Stimulated activated CD8-positive, alpha-beta memory T cell treated with anti-CD3 and anti-CD28 coated beads, Interleukin-4, amount 100 ng/mL, for 24 hours (primary cell): ENCODE results near the gene PDGFRA.

Source experiments
- DNase-seq: peaks from one replicate; pipeline ENCODE4 v3.0.0-alpha.2; 2020; ENCODE audit warnings: low read depth

PDGFRA gene

DNA sequence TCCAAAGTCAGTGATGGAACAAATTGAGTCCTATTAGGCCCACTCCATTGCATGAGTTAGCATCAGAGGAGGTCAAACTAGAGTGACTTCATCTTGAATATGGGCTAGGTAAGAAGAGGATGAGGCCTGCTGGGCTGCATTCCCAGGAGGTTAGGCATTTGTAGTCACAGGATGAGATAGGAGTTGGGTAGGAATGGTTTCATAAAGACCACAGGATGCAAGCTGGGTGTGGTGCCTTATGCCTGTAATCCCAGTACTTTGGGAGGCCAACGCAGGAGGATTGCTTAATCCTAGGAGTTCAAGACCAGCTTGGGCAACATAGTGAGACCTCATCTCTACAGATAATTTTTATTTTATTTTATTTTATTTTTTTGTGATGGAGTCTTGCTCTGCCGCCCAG is 26.8 kb downstream of the PDGFRA start:
- DNase-seq, result no peak

DNA sequence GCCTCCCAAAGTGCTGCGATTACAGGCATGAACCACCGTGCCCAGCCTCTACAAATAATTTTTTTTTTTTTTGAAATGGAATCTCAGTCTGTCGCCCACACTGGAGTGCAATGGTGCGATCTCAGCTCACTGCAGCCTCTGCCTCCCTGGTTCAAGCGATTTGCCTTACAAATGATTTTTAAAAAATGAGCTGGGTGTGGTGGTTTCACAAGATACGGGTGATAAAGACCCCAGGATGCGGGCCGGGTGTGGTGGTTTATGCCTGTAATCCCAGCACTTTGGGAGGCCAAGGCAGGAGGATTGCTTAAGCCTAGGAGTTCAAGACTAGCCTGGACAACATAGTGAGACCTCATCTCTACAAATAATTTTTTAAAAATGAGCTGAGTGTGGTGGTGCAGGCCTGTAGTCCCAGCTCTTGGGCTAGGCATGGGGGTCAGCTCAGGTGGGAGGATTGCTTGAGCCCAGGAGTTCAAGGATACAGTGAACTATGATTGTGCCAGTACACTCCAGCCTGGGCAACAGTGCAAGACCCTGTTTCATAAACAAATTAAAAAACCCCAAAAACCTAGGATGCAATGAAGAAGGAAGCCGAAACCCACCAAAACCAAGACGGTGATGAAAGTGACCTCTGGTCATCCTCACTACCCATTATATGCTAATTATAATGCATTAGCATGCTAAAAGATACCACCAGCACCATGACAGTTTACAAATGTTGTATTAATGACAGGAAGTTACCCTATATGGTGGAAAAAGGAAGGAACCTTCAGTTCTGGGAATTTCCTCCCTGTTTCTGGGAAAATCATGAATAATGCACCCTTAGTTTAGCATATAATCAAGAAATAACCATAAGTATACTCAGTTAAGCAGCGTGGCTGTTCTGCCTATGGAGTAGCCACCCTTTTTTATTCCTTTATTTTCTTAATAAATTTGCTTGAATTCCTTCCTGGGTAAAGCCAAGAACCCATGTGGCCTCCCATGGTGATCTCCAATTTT is 27.7 kb downstream of the PDGFRA start:
- DNase-seq, result no peak

DNA sequence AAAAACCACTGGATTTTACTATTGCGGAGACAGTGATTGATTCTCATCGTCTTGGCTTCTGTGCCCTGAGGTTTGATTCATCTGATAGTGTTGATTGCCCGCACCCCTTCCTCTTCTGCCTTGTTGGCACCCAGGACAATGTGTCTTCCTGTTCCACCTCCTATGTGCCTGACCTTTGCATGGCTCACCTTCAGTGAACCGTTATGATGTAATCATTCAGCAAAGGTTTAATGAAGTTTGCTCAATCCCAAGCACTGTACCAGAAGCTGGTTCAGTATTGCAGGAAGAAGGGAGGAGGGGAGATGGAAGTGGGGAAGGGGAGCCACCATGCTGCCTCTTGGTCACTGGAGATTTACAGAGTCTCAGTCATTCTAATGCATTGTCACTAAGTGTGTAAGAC is 36.3 kb downstream of the PDGFRA start:
- DNase-seq, result no peak

DNA sequence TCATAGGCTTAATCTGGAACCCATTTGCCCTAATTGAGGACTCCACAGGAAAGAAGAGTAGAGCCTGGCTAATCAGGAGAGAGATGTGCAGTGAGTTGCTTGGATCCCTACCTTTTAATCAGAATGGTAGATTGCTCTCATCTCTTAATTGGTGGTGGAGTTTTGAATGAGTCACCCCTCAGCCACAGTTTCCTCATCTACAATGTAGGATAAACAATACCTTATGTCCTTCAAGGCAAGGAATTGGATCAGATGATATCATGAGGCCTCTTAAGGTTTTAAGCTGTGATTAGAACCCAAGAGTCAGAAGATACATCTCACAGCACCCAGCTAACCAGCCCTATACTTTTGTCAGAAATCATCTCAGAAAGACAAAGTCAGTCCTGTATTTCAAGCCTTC is 39.1 kb downstream of the PDGFRA start:
- no peak for DNase-seq

DNA sequence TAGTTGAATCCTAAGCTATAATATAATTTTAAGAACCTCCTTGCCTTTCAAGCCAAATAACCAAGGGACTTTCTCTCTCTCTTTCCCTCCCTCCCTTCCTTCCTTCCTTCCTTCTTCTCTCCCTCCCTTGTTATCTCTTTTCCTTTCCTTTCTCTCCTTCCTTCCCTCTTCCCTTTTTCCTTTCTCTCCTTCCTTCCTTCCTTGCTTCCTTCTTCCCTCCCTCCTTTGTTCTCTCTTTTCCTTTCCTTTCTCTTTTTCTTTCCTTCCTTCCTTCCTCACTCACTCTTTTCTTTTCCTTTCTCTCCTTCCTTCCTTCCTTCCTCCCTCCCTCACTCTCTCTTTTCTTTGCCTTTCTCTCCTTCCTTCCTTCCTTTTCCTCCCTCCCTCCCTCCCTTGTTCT is 42.4 kb downstream of the PDGFRA start:
- no peak for DNase-seq

DNA sequence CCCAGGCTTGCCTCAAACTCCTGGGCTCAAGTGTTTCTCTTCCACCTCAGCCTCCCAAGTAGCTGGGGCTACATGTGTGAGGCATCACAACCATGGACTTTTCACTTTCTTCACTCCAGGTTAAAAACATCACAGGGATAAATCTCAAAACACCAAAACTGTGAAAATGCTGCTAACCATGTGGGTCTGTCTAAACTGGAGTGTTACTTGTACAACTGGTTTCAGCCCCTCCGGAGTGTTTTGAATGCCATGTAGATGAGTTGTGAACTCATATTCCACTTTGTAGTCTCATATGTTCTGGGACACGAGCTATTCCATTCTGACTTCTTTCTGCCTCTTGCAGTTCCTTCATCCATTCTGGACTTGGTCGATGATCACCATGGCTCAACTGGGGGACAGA is 43.0 kb downstream of the PDGFRA start:
- no peak for DNase-seq

DNA sequence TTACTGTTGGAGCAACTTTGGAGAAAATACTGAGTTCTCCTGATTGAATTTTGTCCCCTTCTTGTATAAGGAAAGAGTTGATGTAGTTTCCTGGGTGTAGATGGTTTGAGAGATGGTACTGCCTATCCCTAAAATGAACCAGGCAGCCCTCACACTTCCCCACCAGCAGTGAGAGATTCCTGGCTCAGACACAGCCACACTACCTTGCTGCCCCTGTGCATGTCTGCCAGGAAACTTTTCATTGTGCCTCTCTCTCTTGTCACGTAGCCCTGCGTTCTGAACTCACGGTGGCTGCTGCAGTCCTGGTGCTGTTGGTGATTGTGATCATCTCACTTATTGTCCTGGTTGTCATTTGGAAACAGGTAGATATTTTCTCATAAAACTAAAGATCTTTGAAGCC is 45.2 kb downstream of the PDGFRA start:
- DNase-seq, result no peak

DNA sequence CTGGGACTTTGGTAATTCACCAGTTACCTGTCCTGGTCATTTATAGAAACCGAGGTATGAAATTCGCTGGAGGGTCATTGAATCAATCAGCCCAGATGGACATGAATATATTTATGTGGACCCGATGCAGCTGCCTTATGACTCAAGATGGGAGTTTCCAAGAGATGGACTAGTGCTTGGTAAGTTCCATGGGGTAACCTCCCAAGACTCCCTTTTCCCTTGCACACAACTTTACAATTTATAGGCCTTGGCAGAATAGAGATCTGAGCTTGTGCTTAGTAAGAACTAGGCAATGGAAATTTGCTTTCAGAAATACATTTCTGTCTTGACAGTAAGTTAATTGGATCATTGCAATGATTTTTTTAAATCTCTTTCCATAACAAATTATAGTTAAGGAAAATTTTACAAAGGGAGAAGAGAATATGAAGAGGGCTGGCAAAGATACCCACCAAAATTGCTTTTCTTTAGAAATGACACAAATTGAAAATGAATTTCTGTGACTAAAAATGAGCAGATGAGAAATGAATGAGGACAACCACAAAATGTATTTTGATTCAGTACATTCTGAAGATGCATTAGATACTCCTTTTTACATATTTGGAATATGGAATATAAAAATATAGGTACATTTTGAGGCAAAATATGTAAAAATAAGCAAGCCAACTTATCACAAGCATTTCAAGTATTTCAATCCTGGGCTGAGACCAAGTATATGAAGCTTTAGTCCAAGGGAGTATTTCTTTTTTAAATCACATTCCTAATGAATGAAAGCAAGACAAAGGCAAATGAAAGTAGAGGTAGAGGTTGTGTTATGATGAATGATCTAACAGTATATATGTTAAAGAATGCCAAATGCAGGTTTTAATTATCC is 45.9 kb downstream of the PDGFRA start:
- no peak for DNase-seq

DNA sequence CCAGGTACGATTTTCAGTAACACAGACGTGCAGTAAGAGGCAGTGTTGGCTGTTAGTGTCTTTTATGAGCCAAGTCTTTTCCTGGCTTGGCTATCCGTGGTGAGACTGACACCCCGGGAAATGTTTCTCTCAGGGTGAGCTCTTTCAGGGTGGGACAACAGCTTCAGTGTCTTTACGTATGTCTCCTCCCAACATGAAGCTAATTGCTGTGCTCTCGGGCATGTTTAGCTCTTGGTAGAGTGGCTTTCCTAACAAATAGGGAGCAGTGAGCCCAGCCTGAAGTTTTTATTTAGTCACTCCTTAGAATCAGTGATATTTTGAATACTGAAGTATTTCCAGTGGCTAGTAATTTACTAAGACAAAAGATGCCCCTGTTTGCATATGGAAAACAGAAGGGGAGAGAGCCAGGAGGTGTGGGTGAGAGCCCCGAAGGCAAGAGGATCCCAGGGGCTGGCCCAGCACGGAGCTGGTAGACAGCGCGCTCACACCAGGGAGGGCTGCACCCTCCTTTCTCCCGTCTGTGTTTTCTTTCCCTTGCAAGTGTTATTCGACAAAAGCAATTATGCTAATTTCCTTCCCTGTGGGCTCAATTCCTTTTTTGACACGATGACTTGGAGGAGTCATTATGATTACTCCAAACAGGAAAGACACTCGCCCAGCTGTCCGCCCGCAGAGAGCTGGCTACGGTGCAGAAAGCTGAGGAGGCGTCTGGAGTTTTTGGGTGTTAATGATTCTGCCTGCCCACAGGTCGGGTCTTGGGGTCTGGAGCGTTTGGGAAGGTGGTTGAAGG is 47.7 kb downstream of the PDGFRA start:
- DNase-seq, result no peak

DNA sequence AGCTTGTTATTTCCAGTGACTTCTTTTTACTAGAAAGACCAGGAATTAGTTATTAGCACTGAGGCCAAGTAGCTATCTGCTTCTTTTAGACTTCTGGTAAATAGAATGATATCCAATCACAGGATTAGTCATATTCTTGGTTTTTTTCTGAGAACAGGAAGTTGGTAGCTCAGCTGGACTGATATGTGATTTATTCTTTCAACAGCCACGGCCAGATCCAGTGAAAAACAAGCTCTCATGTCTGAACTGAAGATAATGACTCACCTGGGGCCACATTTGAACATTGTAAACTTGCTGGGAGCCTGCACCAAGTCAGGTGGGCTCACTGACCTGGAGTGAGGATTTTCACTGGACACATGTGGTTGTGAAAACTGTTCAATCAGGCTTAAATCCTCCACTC is 48.6 kb downstream of the PDGFRA start:
- DNase-seq, result no peak

DNA sequence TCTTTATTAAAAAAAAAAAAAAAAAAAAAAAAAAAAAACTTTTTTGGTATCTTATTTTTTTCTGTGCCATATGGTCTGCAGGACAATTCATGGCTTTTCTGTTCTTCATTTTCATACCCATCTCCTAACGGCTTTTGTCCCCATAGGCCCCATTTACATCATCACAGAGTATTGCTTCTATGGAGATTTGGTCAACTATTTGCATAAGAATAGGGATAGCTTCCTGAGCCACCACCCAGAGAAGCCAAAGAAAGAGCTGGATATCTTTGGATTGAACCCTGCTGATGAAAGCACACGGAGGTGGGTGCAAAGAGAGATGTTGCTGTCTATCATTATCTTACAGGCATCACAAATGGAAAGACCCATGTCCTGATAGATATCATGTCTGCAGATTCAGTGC is 49.1 kb downstream of the PDGFRA start:
- DNase-seq, result no peak

DNA sequence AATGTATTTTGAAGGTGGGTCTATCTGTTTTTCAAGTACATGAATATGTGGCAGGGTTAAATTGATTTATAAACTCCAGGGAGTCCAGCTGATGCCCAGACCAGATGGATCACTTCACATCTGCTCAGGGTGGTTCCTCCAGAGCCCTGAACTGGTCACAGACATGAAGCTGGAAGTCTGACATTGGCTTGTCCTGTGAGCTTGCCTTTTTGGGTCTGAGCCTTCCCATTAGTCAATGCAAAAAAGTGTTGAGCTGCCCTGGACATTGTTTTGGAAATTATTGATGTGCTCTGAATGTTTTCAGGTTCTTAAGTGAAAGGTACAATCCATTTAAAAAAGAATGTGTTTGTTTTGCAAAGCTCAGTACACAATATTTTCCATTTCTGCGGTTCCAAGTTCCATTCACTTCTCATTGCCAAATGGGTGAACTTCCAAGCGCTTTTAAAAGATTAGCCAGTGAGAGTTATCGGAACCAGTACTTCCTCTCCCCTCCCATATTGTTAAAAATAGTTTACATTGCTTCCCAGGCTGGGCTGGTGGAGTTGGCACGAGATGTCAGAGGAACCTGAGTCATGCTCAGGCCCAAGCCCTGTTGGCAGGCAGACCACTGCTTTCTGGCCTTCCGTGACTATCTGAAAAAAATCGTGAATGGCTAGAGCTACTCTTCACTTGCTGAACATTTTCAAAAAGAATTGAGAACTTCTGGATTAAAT is 52.1 kb downstream of the PDGFRA start:
- DNase-seq, result no peak

DNA sequence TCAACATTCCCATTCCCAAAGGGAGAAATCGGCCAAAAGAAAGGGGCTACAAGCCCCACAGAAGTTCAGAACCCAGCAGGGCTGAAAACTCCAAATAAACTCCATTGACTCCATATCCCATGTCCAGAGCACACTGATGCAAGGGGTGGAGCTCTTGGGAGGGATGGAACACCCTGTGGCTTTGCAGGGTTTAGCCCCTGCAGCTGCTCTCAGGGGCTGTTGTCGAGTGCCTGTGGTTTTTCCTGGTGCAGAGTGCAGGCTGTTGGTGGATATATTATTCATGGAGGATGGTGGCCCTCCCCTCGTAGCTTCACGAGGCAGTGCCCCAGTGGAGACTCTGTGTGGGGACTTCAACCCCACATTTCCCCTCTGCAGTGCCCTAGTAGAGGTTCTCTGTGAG is 53.7 kb downstream of the PDGFRA start:
- no peak for DNase-seq

DNA sequence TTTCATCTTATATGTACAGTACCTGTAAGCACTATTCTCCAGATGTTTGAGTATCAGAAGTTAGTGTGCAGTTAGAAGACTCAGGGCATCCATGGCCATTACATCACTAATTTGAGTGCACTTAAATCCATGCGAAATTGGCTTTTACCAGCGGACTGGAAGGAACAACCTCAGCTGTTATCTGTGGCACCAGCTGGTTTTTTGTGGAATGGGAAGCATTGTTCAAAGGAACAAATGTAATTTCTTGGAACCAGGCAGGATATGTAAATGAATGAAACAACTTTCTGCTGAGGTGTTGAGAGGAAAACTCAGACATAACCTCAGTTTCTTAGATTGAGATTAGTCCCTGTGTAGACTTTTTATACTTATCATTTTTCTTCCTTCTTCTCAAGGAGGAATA is 60.2 kb downstream of the PDGFRA start:
- DNase-seq, result no peak

DNA sequence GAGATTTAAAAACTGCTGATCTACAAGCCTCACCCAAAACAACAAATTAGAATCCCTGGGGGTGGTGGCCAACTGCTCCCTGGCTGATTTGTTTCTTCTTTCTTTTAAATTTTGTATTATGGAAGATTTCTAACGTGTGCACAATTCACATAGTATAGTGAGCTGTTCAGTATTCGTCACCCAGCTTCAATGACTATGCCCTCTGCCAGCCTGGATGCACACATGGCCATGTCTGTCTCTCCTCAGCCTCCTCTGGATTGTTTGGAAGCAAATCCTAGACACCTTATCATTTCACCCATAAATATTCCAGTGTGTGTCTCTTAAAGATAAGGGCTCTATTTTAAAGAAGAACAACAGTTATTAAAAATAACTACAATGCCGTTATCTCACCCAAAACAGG is 61.9 kb downstream of the PDGFRA start:
- no peak for DNase-seq

DNA sequence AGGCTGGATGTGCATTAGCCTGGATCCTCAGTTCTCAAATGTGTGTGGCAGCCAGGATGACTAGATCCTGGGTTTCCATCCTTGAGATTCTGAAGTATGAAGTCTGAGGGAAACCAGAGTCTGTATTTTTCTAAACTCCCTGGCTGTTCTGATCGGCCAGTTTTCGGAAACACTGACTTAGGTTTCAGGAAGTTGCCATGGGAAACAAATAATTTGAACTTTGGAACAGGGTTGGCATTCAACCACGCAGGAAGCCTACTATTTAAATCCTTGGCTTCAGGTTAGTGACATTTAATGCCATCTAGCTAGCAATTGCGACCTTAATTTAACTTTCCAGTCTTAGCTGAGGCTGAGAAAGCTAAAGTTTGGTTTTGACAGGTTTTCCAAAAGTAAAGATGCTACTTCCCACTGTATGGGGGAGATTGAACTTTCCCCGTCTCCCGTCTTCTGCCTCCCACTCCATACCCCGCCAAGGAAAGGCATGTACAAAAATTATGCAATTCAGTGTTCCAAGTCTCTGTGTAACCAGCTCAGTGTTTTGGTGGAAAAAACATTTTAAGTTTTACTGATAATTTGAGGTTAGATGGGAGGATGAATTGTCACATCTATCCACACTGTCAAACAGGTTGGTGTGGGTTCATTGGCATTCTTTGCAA is 67.6 kb downstream of the PDGFRA start:
- no peak for DNase-seq

DNA sequence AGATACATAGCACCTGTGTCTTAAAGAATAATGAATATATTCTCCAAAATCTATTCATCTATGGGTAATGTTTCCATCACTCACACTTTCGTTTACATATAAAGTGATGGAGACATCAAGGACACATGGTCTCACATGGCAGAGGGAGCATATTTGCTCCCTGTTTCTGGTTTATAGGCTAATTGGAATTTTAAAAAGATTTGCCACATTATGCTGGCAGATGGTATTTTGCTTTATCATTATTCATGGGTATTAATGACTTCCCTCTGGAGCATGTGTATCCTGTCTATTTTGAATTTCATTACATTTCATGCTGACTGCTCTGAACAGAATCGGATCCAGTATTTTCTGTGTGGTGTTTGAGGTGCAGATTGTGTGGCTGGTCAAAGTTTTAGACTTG is 79.0 kb downstream of the PDGFRA start:
- DNase-seq, result no peak

DNA sequence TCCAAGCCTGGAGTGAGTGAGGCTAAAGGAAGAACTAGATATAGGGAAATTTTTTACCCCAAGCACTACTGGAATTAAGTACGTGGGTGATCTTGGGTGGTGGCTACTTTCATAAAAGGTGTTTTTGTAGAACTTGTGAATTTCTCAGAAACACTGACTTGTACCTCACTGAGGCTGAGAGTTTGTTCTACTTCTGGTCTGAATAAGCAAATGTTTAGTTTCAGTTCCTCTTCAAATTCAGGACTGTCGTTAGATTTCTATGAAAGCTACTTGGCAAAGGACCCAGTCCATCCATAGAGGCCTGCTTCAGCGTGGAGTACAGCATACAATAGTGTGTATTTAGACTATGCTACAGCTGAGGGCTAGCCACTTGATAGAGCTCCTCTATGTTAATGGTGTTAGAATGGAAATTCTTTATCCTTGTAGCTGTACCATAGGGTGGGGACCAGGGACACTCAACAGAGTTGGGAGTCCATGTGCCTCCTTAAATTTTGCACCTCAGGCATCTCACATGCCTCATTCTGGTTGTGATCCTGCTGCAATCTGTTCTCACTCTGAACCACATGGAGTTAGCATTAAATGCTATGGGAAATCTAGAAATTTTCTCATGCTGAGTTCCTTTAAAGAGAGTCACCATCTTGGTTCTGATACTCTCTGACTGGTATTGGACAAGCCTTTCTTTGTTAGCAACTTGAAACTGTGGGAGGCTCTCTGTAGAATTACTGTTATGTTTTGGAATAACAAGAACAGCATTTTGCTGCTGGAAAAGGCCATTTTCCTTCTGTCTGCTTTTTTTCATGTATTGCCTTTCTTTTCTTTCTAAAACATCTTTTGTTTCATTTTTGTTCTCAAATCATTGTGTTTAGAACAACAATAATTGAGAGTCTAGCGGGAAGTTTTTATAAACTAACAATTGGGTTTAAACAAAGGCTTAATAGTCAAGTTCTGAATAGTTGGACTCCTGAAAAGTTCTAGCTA is 86.8 kb downstream of the PDGFRA start:
- no peak for DNase-seq

DNA sequence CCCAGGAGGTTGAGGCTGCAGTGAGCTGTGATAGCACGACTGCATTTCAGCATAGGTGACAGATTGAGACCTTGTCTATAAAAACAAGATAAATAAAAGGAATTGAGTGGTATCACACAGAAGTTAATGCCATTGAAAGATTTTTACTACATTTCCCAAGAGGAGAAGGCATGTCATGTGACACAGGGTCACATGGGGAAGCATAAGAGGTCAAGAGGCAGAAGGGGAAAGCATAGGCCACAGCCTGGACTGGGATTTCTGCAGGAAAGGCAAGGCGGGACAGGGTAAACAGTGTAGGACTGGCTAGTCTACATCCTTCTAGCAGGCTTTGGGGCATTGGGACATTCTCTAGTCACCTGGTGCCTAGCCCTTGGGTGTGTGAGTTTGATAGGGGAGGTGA is 88.6 kb downstream of the PDGFRA start:
- no peak for DNase-seq

DNA sequence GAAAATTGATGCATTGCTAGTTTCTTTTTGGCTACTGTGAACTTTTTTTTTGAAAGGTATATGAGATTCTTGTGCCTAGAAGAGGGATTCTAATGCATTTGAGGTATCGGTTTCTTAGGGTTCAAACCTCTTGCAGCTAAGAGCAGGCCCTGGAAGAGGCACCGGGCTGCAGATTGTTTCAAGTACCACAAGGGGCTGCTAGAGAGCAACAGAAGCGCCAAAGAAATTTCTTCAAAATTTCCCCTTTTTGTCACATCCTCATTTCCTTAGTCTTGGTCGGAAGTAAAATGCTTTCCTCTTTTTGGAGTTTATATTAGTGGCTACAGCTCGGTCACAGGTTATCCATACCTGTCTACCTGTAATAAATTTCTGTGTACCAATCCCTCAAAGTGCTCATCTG is 89.8 kb downstream of the PDGFRA start:
- DNase-seq, result no peak
